Hepatocyte (in vitro differentiated cells): Measurements from ENCODE around the gene SPECC1L.

ENCODE experiments used
- EZH2 ChIP-seq: fragments of 200-600 bp; sonication (generic); IDR thresholded peaks from 2 replicates; pipeline ENCODE4 v1.6.1; 2016; ENCODE audit warnings: antibody characterized with exemption, mild to moderate bottlenecking, borderline replicate concordance
- TF ChIP-seq, protein P1 (sequence below): fragments of 200-600 bp; sonication (generic); IDR thresholded peaks from 2 replicates; pipeline ENCODE4 v1.5.1; 2016; ENCODE audit warnings: antibody characterized with exemption, mild to moderate bottlenecking; ENCODE audit not compliant: poor library complexity

DNA sequence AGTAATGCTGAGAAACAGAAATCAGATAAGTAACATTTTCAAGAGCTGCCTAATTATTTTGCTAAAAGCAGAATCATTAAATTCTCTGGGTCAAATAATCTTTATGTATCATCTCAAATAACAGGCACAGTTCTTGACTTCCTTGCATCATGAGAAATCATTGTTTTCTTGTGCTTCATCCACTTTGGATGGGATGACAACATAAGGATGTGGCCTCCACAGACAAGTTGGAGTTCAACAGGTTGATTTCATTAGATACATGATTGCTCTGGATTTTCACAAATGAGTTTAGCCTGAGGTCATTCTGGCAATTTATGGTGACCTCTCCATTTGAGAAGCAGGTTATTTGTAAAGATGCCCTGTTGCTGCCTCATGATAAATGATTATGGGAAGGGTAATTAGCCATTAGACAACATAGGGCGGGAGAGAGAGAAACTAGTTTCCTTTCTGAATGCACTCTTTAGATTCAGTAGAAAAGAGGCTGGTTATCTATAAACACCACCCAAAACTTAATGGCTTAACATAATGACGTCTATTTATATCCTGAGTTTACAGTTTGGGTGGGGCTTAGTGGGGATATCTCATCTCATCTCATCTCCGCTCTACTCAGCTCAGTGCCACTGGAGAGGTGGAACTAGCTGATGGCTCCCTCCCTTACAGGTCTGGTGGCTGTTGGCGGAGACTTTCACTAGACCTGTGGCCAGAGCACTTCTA, 121.7 kb downstream of the SPECC1L start:
- TF ChIP-seq, protein P1, sequence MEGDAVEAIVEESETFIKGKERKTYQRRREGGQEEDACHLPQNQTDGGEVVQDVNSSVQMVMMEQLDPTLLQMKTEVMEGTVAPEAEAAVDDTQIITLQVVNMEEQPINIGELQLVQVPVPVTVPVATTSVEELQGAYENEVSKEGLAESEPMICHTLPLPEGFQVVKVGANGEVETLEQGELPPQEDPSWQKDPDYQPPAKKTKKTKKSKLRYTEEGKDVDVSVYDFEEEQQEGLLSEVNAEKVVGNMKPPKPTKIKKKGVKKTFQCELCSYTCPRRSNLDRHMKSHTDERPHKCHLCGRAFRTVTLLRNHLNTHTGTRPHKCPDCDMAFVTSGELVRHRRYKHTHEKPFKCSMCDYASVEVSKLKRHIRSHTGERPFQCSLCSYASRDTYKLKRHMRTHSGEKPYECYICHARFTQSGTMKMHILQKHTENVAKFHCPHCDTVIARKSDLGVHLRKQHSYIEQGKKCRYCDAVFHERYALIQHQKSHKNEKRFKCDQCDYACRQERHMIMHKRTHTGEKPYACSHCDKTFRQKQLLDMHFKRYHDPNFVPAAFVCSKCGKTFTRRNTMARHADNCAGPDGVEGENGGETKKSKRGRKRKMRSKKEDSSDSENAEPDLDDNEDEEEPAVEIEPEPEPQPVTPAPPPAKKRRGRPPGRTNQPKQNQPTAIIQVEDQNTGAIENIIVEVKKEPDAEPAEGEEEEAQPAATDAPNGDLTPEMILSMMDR: no peak
- TF ChIP-seq EZH2: no peak
